HG03521 (cell line): ENCODE results near the gene CACNG7.
A peak's percentile ranks its signal among the peaks of the same experiment; 100 is the strongest.
"Not testable (repeated sequence)": the region's sequence is repeated elsewhere in the genome, so short reads cannot be mapped to it uniquely, and the experiment has no call there.

Experiments
- ATAC-seq: cut with Tn5 transposase; IDR thresholded peaks from one replicate; pipeline ENCODE4 v1.9.1; 2021; ENCODE audit warnings: mild to moderate bottlenecking, moderate library complexity; ENCODE audit not compliant: unreplicated experiment

Gene CACNG7

GRCh38 chr19:53908935-53909415 lies at the start of gene CACNG7:
CACNG7 (plus strand) TSS chr19:53909278; CDS start chr19:53912832, 3,554 bp downstream.
- ATAC-seq: no peak

- ATAC-seq: no peak
These were observed 44.7 kb upstream of the CACNG7 start for GRCh38 chr19:53864308-53864836.

- no peak for ATAC-seq
These were observed 43.6 kb upstream of the CACNG7 start for GRCh38 chr19:53865523-53865917.

GRCh38 chr19:53865918-53866864 lies 42.9 kb upstream of the CACNG7 start:
- ATAC-seq: no peak

GRCh38 chr19:53866865-53867224 lies 42.2 kb upstream of the CACNG7 start:
- ATAC-seq: no peak

- ATAC-seq: peak; percentile 61
These were observed 41.6 kb upstream of the CACNG7 start, which contains the start of gene MYADM for GRCh38 chr19:53867225-53868090. MYADM (plus strand) TSS chr19:53867883; CDS start chr19:53873530, 5,647 bp downstream.

GRCh38 chr19:53868091-53868891 lies 40.8 kb upstream of the CACNG7 start:
- ATAC-seq: no peak

- ATAC-seq: peak; percentile 35
These were observed 39.9 kb upstream of the CACNG7 start for GRCh38 chr19:53868892-53869804.

GRCh38 chr19:53869805-53870484 lies 39.1 kb upstream of the CACNG7 start:
- ATAC-seq: not testable (repeated sequence)

- ATAC-seq: no peak
These were observed 38.6 kb upstream of the CACNG7 start for GRCh38 chr19:53870485-53870844.

- no peak for ATAC-seq
These were observed 37.6 kb upstream of the CACNG7 start for GRCh38 chr19:53871454-53871853.

- no peak for ATAC-seq
These were observed 36.3 kb upstream of the CACNG7 start for GRCh38 chr19:53872762-53873161.

GRCh38 chr19:53873773-53874605 lies 35.1 kb upstream of the CACNG7 start:
- no peak for ATAC-seq

- no peak for ATAC-seq
These were observed 34.5 kb upstream of the CACNG7 start for GRCh38 chr19:53874606-53874990.

GRCh38 chr19:53875602-53876325 lies 33.3 kb upstream of the CACNG7 start:
- ATAC-seq: no peak

- no peak for ATAC-seq
These were observed 32.3 kb upstream of the CACNG7 start for GRCh38 chr19:53876651-53877224.

GRCh38 chr19:53877361-53877766 lies 31.7 kb upstream of the CACNG7 start:
- no peak for ATAC-seq
